ENCODE data around the gene SLCO2B1. TPM values are rescaled to one million over a fixed set of nuclear protein-coding genes. Genes with fewer than 3 reads are reported as not detected.

SLCO2B1 gene
- total and polyA plus RNA-seq, 2 of the 8 experiments (the other 6 are each of a cell fraction or from before 2014, with no cell fraction given) = 0.03 TPM; not detected in 1

GRCh38 chr11:75152090-75152489 is 1.2 kb downstream of the SLCO2B1 start:
- H3K27me3 ChIP-seq (replicated peaks in 1 of 4; ENCODE audit: control insufficient read depth in 3 of 4, extremely low read depth in 1 of 4, insufficient read depth in 3 of 4, low read length in 3 of 4) = peaks cover 0 to 2% (median 0%) of the 10 kb centered on the region in 4 experiments; a peak in 2 of 7 replicates
- no peak overlapping the region for H3K4ac ChIP-seq (replicated peaks; ENCODE audit: insufficient read length, low read depth, low read length)
- H3K9ac ChIP-seq (replicated peaks in 1 of 4; ENCODE audit: extremely low read depth in 1 of 4, low read depth in 3 of 4, low read length in 3 of 4) = no peak overlapping the region
- H2BK12ac ChIP-seq (ENCODE audit: low read depth, low read length) = no peak overlapping the region
- no peak overlapping the region for H2AFZ ChIP-seq (ENCODE audit: low read length)
- no peaks in the 10 kb centered on the region for H4K20me1 ChIP-seq (replicated peaks in 1 of 2; ENCODE audit: control insufficient read depth in 1 of 2, insufficient read depth in 2 of 2, low read length in 2 of 2)
- H3K4me3 ChIP-seq (ENCODE audit: extremely low read depth in 1 of 4, insufficient read depth in 2 of 4, low read depth in 3 of 4, low read length in 4 of 4) = no peak overlapping the region
- H3K4me1 ChIP-seq (replicated peaks in 1 of 4; ENCODE audit: control insufficient read depth in 3 of 4, insufficient read depth in 4 of 4, low read length in 3 of 4) = no peaks in the 10 kb centered on the region
- H2AK5ac ChIP-seq (ENCODE audit: low read depth, low read length) = no peak overlapping the region
- H4K5ac ChIP-seq (ENCODE audit: insufficient read length, low read depth, low read length) = no peak overlapping the region
- no peaks in the 10 kb centered on the region for H3K79me2 ChIP-seq (ENCODE audit: control insufficient read depth in 1 of 2, insufficient read depth in 2 of 2, low read length in 2 of 2)
- H3K23me2 ChIP-seq (ENCODE audit: low read depth, low read length) = no peaks in the 10 kb centered on the region
- H3K4me2 ChIP-seq (ENCODE audit: insufficient read depth in 1 of 2, low read depth in 2 of 2, low read length in 2 of 2) = no peak overlapping the region
- no peak overlapping the region for H2BK120ac ChIP-seq (replicated peaks; ENCODE audit: low read depth, low read length)
- 91% methylated on average over 6 of the region's 6 CpGs; no CpG with 5 or more reads in 1 of the 2 experiments for WGBS, 2 experiments (ENCODE audit: extremely low coverage in 1 of 2, insufficient coverage in 1 of 2, insufficient read length in 1 of 2, insufficient replicate concordance in 2 of 2, low coverage in 1 of 2, low lambda C conversion rate in 2 of 2, missing lambda C conversion rate in 1 of 2)
- H3K23ac ChIP-seq (ENCODE audit: insufficient read length) = no peak overlapping the region
- H3K14ac ChIP-seq (ENCODE audit: insufficient read length) = no peak overlapping the region
- H3K56ac ChIP-seq (replicated peaks; ENCODE audit: insufficient read length, low read depth, low read length) = no peak overlapping the region
- H3K27ac ChIP-seq (ENCODE audit: low read depth, low read length) = no peak overlapping the region
- H4K8ac ChIP-seq (ENCODE audit: extremely low read depth, insufficient read depth, low read length) = no peak overlapping the region
- no peak overlapping the region for H2BK20ac ChIP-seq (ENCODE audit: low read length)
- CTCF ChIA-PET (ENCODE audit: partially characterized antibody) = interaction anchor here (1.2 to 29.8 kb wide), 6 partner anchors 9 to 84 kb away, joined by 3 to 952 read pairs (median 100); partner anchors contain the start of gene TPBGL
- POLR2A ChIA-PET (ENCODE audit: partially characterized antibody) = no interaction called here
- no peaks in the 10 kb centered on the region for H3K36me3 ChIP-seq (ENCODE audit: control insufficient read depth in 2 of 4, insufficient read depth in 4 of 4, low read length in 3 of 4)
- H2BK5ac ChIP-seq (ENCODE audit: low read depth, low read length) = no peak overlapping the region
- no peak overlapping the region for H4K91ac ChIP-seq (replicated peaks; ENCODE audit: insufficient read length, low read length)
- H3K18ac ChIP-seq (ENCODE audit: extremely low read depth, low read length) = no peak overlapping the region
- FAIRE-seq (no peak), DNase-seq (ENCODE audit: low read depth in 1 of 2, low spot score in 2 of 2) (no peak)
- H2BK15ac ChIP-seq (ENCODE audit: low read length) = no peak overlapping the region
- H3K9me3 ChIP-seq (ENCODE audit: insufficient read depth in 2 of 2, low read depth in 1 of 2, low read length in 1 of 2) = no peaks in the 10 kb centered on the region
- H3K79me1 ChIP-seq (ENCODE audit: low read depth, low read length) = no peaks in the 10 kb centered on the region
- no peak for TF ChIP-seq POLR2A (IDR thresholded peaks at IDR 0.05; ENCODE audit: control extremely low read depth in 1 of 2, low read depth in 2 of 2, low read length in 2 of 2)
- TF ChIP-seq TAF7 (optimal IDR thresholded peaks at IDR 0.05; ENCODE audit: borderline replicate concordance, low read depth, low read length) = no peak
- no peak for TF ChIP-seq SP1 (IDR thresholded peaks at IDR 0.05; ENCODE audit: low read depth, low read length)
- no peak for TF ChIP-seq KDM1A (IDR thresholded peaks at IDR 0.05; ENCODE audit: borderline replicate concordance, low read length)
- TF ChIP-seq YY1 (IDR thresholded peaks at IDR 0.05; ENCODE audit: low read depth, low read length) = no peak
- TF ChIP-seq HDAC2 (IDR thresholded peaks at IDR 0.05; ENCODE audit: borderline replicate concordance in 1 of 2, low read depth in 2 of 2, low read length in 2 of 2) = no peak
- TF ChIP-seq SIN3A (conservative IDR thresholded peaks at IDR 0.05 in 1 of 2, IDR thresholded peaks at IDR 0.05 in 1 of 2; ENCODE audit: low read depth in 1 of 2, low read length in 2 of 2) = no peak
- TF ChIP-seq SIX5 (IDR thresholded peaks at IDR 0.05; ENCODE audit: low read depth, low read length) = no peak
- TF ChIP-seq, protein P1, sequence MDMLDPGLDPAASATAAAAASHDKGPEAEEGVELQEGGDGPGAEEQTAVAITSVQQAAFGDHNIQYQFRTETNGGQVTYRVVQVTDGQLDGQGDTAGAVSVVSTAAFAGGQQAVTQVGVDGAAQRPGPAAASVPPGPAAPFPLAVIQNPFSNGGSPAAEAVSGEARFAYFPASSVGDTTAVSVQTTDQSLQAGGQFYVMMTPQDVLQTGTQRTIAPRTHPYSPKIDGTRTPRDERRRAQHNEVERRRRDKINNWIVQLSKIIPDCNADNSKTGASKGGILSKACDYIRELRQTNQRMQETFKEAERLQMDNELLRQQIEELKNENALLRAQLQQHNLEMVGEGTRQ (IDR thresholded peaks at IDR 0.05; ENCODE audit: low read length) = no peak
- TF ChIP-seq ASH2L (IDR thresholded peaks at IDR 0.05; ENCODE audit: low read length) = no peak
- TF ChIP-seq KDM5A (IDR thresholded peaks at IDR 0.05; ENCODE audit: low read length) = no peak
- TF ChIP-seq CBX5 (IDR thresholded peaks at IDR 0.05; ENCODE audit: low read depth, low read length) = no peak
- no peak for TF ChIP-seq POLR2AphosphoS5 (IDR thresholded peaks at IDR 0.05; ENCODE audit: low read depth, low read length)
- TF ChIP-seq FOSL1 (IDR thresholded peaks at IDR 0.05; ENCODE audit: insufficient read depth, low read depth, low read length) = no peak

Measured in H1 (cell line).